Fibroblast of skin of left biceps (primary cell): ENCODE measurements around the gene DHRS13.

Source experiments
- DNase-seq, 2 experiments: peaks; one replicate each; pipeline ENCODE4 v3.0.0-alpha.2; 2013; ENCODE audit warnings: low read depth in 2 of 2

The DHRS13 gene

DNA sequence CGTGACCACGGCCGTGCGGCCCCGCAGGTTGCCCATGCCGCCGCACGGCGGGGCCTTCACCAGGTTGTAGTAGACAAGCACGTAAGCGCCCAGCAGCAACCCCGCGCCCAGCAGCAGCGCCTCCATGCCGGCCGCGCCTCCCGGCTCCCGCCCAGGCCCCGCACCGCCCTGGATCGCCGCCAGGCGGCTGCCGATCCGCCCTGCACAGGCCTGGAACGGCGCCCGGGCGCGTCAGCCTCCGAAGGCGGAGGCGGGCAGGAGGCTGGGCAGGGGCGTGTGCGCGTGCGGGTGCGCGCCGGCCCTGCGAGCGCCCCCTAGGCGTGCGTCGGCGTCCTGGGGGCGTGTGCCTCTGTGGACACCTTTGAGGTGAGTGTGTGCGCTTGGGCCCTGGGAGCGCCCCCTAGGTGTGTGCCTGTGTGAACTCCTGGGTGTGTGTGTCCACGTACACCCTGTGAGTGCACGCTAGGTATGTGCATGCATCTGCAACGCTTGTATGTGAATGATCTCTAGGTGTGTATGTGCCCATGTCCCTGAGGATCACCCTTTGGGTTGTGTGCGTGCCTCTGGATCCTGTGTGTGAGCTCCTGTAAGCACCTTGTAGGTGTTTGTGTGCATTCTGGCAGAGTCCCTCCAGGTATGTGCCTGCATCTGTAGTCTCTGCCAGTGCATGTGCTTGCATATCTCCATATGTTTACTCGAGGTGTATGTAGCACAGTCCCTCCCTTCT lies at the start of gene DHRS13:
TSS of gene DHRS13 (minus strand) at position 261 of the 727 bp plus-strand sequence. CDS start at position 126, 135 bp downstream.
- DNase-seq = peak; percentile 72 to 75

DNA sequence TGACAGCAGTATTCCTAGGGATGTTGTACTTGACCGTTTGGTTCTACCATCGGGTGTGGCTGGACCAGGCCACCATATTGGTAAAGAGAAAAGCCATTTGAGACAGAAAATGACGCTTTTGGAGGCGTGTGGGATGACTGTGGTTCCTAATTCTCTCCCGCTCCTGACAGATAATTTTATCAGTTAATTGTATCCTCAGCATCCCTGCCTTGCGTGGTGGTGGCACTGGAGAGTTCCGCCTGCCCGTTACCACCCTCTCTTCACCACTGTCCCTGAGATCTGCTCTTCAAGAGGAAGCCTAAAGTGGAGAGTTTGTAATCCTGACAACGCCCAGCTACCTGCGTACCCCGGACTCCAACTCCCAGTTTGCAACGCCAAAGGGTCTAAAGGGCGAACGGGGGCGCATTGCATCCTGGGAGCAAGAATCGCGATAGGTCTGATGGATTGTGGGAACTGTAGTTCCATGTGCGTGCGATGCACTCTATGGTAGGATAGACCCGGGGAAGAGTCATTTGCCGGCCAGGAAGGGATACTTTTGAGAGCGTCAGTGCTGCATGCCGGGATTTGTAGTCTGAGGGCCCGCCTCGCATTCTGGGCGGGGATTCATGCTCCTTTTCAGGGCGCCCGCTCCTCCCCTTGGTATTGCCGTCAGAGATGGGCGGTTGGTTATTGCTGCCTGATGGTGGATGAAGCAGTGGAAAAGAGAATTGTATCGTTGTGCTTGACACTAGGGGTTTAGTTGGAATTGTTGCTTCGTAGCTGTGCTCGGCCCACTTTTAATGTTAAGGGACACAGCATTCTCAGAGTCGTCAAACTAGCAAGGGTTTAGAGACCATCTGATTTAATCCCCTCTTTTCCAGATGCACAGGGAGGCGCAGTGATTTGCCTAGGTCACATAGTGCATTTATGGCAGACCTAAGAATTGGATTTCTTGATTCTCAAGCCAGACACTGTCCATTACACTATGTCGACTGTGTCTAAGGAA lies 49.4 kb upstream of the DHRS13 start:
- peak; percentile 99 for DNase-seq

DNA sequence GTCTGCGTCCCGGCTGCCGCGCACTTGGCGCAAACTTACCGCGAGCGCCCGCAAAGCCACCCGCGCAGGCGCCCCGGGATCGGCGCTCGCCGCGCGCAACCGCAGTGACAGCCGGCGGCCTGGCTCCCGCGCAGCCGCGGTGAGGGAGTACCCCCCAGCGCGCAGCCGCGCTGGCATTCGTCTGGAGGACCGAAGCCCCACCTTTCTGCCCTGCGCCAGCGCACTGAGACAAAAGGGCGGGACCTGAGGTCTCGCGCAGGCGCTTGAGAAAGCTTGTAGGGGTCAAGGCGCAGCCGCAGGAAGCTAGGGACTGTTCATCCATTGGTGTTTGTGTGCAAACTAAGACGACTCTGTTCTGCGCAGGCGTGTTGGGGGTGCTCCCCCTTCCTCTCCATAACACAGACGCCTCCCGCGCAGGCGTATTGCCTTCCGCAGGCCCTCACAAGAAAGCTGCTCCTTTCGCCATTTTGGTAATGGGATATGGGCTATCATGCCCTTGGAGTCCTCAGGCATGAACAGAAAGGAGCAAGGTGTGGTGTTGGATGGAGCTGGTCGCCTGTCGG lies 48.6 kb upstream of the DHRS13 start, which contains the start of gene PHF12:
TSS of gene PHF12 (minus strand) at position 91 of the 563 bp plus-strand sequence. CDS start 558 bp downstream, outside the sequence.
- DNase-seq = peak; percentile 100

DNA sequence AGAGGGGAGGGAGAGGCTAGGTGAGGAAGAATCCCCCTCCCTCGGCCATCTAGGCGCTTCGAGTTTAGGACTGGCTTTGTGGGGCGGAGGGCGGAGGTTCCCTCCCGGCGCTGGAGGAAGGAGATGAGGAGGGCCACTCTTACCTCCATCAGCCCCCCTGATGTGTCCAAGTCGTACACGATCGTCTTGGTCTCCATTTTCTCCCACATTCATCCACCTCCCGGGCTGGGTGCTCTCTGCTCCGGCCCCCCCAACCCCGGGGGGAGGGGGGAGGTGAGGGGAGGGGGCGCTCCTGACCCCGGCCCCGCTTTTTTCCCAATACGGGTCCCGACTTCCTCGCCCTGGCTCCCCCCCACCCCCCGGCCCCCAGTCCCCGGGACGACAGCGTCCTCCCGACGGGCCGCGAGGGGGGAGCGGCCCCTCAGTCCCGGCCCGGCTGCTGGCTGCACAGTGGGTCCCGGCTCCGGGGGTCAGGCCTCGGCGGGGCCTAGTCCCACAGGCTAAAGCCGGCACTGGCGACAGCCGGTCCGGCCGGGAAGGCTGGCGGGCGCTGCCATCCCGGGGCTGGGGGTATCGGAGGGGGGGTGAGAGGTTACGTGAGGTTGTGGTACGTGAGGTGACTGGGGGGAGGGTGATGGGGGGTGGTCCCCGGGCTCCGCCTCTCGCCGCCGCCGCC lies 48.0 kb upstream of the DHRS13 start:
- DNase-seq = no peak

DNA sequence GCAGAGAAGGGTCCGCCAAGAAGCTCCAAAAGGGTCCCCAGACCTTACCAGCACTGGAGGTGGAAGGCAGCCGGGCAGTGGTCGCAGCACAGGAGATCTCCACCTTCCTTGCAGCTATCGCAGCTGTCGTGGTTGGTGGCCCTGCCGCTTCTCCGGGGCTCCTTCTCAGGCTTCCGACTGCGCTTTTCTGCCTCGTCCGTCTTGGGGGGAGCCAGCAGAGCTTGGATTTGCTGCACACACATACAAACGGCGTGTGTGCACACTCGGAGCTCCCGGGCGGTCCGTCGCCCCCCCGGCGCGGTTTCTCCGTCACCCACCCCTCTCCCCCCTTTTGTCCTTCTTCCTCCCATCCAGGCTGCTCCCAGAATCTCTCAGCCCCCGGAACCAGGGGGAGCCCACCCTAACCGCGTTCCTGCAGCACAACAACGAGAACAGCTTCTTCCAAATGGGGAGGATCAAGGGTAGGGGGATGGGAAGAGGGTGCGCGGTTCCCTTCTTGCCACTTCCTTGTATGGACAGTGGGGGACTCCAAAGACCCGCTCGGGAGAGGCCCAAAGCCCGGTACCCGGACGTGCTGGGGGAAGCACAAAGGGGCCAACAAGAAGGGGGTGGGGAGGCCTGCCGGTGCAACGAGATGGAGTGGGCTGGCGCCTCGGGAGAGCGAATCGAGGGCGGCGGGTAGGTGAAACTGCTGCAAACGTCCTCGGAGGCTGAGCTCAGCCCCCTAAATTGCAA lies 47.3 kb upstream of the DHRS13 start:
- DNase-seq = no peak

GRCh38 chr17:28949185-28950016 lies 46.5 kb upstream of the DHRS13 start:
- DNase-seq = no peak

DNA sequence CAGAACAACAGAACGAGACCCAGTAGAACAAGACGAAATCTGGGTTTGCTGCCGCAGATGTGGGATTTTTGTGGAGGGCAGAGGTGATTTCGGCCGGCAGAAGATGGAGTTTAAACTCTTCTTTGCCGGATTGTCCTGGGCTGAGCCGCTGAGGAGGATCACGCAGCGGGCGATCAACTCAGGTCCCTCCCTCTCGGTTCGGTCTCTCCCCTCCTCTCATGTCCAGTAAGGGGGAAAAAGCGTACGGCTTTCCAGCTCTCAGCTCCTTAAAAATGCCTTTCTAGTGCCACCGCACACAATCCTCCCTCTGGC lies 46.0 kb upstream of the DHRS13 start:
- no peak for DNase-seq

GRCh38 chr17:28948342-28948741 lies 45.5 kb upstream of the DHRS13 start:
- no peak for DNase-seq

GRCh38 chr17:28947639-28948038 lies 44.8 kb upstream of the DHRS13 start:
- no peak for DNase-seq

- no peak for DNase-seq
Observed at GRCh38 chr17:28946239-28946638, 43.4 kb upstream of the DHRS13 start.

DNA sequence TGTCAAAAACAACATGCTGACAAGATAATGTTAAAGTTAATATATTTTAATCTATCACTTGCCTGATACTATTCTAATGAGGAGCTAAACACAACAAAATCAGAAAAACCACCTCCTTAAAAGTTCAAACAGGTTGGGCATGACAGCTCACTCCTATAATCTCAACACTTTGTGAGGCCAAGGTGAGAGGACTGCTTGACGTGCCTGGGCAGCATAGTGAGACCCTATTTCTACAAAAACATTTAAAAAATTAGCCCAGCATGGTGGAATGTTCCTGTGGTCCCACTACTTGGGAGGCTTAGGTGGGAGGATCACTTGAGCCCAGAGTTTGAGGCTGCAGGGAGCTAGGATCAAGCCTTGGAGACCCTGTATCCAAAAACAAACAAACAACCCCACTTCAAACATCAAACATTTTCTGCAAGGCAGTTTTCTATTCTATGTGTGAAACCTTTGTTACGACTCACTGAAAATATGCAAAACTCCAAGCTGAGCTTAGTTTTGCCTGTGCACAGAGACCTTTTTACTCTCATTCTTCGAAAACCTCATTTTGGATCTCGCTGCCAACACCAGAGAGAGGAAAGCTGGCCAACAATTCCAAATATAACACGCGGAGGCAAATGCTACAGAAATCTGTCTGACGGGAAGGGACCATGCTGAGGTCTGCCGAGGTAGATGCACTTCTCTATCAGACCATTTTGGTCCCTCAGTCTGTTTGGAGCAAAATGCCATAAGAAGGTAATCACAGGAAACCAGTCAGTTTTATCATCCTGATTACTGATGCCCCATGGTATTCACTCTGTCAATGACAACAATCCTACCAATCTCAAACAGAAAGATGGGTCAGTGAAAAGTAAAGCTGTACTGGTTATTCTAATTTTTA lies 42.2 kb upstream of the DHRS13 start:
- no peak for DNase-seq

DNA sequence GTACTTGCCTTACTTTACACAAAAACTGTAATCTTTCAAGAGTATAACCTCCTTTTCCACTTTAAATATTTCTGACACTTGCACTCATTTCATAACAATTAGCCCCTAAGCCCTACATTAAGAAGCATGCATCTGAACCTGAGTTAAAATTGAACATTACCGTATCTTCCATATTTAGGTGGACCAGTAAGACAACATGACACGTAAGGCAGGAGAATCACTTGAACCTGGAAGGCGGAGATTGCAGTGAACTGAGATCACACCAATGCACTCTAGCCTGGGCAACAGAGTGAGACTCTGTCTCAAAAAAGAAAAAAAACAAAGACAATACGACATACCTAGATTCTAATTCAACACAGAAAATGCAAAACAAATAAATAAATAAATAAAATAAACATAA lies 41.5 kb upstream of the DHRS13 start:
- no peak for DNase-seq

DNA sequence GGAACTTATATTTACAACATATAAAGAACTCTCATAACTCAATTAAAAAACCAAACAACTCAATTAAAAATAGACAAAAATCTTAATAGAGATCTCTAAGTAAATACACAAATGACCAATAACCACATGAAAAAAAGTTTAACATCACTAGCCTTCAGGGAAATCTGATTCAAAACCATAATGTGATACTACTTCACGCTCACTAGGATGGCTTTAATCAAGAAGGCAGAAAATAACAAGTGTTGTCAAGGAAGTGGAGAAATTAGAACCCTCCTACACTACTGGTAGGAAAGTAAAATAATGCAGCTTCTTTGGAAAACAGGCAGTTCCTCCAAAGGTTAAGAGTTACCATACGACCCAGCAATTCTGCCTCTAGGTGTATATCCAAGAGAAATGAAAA lies 40.0 kb upstream of the DHRS13 start:
- no peak for DNase-seq

DNA sequence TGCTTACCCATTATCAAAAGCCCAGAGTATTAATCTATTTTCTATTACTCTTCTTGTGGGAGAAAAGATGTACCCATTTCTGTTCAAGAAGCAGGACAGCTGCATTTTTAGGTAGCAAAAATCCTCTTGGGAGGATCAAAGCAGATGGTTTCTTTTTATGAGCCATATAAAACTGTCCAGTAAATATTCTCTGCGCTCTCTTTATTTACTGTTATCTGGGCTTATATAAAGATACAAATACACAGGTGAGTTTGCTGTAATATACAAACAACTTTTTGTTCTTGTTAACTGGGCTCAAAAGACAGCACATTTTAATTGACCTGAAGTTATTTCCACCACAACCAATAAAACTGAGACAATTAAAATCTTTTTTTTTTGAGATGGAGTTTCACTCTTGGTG lies 38.4 kb upstream of the DHRS13 start:
- no peak for DNase-seq

- DNase-seq = no peak
Observed at GRCh38 chr17:28940675-28941074, 37.8 kb upstream of the DHRS13 start.

GRCh38 chr17:28940142-28940541 lies 37.3 kb upstream of the DHRS13 start:
- no peak for DNase-seq

DNA sequence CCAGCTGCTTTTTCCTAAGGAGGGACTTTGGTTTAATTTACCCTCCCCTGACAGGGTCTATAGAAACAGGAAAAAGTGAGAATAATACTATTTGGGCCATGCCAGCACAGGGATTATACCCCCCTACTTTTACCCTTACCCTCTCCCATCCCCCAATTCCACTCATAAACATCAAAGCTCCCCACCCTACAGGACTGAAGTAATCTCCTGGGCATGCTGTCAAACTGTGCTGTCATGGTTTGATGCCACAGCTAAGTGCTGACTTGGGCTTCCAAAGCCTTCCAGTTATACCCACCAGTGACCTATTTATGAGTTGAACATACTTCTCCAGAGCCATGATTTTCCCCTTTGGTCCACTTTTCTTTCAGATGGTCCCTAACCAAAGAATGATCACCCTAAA lies 35.7 kb upstream of the DHRS13 start:
- DNase-seq = no peak

GRCh38 chr17:28937044-28937729 lies 34.3 kb upstream of the DHRS13 start:
- no peak for DNase-seq
